Testis (tissue), 2 donors: ENCODE data around the gene TENM4.

Experiments used
- POLR2A ChIP-seq: fragments of 450-650 bp; IDR thresholded peaks from one replicate; pipeline ENCODE4 v1.6.1; 2017; ENCODE audit warnings: antibody characterized with exemption, mild to moderate bottlenecking, moderate library complexity
- TF ChIP-seq, protein P1 (sequence below), 3 experiments: fragments of 450-650 bp in 2 of 3; fragments of 200-600 bp in 1 of 3; sonication (generic) in 1 of 3; IDR thresholded peaks; one replicate each; pipeline ENCODE4 v1.5.1; 2016 to 2019; ENCODE audit warnings: antibody characterized with exemption in 3 of 3, mild to moderate bottlenecking in 2 of 3, moderate library complexity in 1 of 3

DNA sequence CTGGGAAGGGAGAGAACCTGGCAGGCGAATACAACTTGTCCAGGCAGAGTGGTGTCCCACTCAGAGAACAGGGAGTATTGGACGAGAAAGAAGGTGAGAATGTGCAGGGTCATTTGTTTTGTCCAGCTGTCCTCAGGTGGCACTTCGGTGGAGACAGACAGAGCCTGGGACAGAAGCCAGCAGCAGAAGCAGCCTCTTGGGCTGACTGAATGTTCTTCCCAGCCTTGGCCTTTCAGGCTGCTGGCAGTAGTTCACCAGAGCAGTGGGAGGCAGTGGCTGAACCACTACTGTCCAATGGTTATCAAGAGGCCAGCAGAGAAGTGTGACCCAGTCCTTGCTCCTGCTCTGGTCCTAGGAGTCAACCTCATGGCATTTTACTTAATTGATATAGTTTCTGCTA is 535.1 kb downstream of the TENM4 start:
- TF ChIP-seq, protein P1, sequence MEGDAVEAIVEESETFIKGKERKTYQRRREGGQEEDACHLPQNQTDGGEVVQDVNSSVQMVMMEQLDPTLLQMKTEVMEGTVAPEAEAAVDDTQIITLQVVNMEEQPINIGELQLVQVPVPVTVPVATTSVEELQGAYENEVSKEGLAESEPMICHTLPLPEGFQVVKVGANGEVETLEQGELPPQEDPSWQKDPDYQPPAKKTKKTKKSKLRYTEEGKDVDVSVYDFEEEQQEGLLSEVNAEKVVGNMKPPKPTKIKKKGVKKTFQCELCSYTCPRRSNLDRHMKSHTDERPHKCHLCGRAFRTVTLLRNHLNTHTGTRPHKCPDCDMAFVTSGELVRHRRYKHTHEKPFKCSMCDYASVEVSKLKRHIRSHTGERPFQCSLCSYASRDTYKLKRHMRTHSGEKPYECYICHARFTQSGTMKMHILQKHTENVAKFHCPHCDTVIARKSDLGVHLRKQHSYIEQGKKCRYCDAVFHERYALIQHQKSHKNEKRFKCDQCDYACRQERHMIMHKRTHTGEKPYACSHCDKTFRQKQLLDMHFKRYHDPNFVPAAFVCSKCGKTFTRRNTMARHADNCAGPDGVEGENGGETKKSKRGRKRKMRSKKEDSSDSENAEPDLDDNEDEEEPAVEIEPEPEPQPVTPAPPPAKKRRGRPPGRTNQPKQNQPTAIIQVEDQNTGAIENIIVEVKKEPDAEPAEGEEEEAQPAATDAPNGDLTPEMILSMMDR (IDR thresholded peaks at IDR 0.05): no peak
- TF ChIP-seq POLR2A: no peak
